Brain pericyte (primary cell): Measurements from ENCODE around the gene CFL1.
A peak's percentile ranks its signal among the peaks of the same experiment; 100 is the strongest.
"Not testable (repeated sequence)": the region's sequence is repeated elsewhere in the genome, so short reads cannot be mapped to it uniquely, and the experiment has no call there.

Experiments used
- DNase-seq: peaks from one replicate; pipeline ENCODE4 v3.0.0-alpha.2; 2012; ENCODE audit warnings: low read depth, low spot score

Gene CFL1

DNA sequence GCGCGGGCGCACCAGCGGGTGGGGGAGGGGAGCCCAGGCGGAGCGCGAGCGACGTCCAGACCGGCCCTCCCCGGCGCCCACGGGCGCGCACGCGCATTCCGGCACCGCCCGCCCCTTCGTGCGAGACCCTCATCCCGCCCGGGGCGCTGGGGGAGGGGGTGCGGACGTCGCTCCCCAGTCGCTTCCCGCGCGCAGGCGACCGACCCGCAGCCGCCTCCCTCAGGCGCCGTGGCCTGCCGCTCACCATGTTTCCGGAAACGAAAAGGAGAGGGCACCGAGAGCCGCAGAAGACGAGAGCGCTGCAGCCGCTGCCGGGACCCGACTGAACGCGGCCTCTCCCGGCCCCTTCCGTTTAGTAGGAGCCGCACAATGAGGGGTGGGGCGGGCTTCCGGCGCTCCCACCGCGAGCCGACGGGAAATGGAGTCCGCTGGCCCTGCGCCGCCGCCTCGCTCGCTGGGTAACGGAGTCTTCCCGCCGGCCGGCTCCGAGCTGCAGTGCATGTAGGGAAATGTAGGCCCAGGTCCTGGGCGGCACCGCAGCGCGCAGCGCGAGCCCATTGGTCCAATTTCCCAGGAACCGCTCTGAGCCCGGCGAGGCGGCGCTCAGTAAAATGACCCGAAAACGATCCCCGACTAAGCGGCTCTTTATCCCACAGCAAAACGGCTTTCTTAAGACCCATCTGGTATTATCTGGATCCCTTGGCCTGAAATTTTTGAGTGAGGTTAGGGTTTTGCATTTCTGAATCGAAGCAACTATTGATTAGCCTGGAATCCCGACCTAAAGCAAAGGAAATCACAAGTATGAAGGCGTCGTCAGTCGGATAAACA lies at the start of gene CFL1:
TSS of gene CFL1 (minus strand) at position 328 of the 828 bp plus-strand sequence. CDS start at position 247, 81 bp downstream.
- DNase-seq: peak; percentile 94

DNA sequence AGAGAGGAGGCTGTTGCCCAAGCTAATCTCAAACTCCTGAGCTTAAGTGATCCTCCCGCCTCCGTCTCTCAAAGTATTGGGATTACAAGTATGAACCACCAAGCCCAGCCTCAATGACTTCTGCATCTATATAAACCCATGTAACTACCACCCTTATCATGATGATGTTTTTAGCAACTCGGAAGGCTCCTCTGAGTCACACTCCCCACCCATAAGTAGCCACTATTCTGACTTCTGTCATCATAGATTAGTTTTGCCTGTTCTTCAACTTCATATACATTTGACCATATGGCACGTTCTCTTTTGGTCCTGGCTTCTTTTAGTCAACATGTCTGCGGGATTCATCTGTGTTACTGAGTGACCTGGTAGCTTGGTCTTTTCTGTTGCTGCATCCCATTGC lies 48.6 kb upstream of the CFL1 start:
- DNase-seq: no peak

DNA sequence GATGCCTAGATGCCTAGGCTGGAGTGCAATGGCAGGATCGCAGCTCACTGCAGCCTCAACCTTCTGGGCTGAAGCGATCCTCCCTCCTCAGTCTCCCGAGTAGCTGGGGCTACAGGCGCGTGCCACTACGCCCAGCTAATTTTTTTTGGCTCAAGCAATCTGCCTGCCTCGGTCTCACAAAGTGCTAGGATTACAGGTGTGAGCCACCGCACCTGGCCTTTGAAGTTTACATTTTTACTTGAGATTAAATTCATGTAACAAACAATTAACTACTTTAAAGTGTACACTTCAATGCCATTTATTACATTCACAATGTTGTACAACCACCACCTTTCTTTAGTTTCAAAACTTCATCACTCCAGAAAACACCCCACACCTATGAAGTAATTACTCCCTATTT lies 45.7 kb upstream of the CFL1 start:
- DNase-seq: no peak

DNA sequence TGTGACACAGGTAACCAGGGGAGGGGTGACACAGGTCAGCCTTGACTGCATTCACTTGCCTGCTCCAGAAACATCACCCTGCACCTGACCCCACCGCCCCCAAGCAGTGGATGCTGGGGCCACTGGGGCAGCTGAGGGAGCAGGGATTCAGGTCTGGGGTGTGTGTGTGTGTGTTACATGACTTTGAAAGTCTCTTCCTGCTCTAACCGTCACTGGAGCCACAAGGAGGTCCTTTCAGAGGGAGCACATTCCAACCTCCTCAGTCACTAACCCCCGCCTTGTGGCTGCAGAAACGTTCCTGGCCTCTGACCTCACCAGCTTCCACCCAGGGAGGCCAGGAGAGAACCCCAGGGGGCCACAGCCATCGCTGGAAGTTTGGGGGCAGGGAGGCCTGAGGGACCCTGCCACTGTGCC lies 45.1 kb upstream of the CFL1 start:
- no peak for DNase-seq

DNA sequence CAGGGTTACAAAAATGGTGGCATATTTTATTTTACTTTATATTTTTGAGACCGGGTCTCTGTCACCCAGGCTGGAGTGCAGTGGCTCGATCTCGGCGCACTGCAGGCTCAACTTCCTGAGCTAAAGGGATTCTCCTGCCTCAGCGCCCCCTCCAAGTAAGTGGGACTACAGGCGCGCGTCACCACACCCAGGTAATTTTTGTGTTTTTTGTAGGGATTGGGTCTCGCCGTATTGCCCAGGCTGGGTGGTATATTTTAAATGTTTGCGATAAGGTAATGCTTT lies 42.9 kb upstream of the CFL1 start:
- DNase-seq: no peak

DNA sequence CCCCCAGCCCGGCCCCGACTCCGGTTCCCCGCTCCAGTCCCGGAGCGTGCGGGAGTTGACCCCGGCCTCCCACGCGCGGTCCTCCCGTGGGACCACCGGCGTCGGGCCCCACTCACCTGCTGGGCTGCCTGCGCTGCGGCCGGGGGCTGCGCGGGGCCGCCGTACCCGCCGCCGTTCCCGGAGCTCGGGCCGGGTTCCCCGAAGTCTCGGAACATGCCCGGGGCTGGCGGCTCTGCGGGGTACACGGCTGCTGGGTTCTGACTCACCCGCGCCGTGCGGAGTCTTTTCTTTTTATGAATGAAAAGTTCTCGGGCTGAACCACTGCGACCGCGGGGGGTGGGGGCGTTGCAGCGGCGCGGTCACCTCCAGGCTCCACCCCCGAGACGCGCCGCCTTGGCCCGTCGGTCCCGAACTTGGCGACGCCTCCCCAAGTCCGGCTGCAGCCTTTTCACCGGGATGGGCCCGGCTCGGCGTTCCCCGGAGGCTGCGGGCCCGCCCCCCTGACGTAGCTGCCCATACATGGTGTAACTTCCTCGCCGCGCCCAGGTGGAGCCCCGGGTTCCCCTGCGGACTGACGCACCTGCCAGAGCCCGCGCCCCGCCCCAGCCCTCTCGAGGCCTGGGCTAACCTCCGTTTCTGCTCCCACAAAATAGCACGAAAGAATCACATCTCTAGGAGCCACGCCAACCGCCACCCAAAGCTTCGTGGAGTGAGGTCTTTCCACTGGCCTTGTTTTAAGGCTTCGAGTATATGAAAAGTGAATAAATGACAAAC lies 42.3 kb upstream of the CFL1 start, which contains the start of gene FOSL1:
TSS of gene FOSL1 (minus strand) at position 264 of the 774 bp plus-strand sequence. CDS start at position 215, 49 bp downstream.
- peak; percentile 70 for DNase-seq

DNA sequence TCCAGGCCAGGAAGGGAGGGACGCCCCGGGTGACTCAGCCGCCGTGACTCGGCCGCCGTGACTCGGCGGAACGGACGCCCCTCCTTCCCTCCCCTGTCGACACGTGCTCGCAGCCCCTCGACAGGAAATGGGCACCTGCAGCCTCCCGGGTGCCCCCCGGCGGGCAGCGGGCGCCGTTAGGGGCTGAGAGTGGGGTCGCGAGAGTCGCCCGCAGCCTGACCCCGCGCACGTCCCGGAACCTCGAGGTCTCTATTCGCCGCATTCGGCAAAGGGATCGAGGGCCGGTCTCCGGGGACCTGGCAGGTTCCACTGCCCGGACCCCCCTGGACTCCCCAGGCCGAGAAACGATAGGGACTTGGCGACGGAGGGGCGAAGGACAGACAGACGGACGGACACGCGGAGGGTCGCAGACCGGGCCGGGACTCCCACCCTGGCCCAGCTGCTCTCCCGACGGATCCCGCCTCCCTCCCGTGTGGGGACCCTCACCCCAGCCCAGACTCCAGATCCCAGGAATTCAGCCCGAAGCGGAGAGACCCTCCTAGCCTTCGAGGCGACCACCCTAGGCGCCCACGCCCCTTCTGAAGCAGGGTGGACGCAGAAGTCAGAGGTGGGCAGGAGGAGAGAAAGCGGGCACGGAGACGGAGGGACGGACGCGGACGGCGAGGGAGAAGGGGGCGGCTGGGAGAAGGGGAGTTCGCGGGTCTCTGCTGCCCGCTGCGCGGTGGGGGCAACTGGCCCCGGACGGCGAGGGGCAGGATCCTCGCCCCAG lies 41.6 kb upstream of the CFL1 start:
- DNase-seq: no peak

DNA sequence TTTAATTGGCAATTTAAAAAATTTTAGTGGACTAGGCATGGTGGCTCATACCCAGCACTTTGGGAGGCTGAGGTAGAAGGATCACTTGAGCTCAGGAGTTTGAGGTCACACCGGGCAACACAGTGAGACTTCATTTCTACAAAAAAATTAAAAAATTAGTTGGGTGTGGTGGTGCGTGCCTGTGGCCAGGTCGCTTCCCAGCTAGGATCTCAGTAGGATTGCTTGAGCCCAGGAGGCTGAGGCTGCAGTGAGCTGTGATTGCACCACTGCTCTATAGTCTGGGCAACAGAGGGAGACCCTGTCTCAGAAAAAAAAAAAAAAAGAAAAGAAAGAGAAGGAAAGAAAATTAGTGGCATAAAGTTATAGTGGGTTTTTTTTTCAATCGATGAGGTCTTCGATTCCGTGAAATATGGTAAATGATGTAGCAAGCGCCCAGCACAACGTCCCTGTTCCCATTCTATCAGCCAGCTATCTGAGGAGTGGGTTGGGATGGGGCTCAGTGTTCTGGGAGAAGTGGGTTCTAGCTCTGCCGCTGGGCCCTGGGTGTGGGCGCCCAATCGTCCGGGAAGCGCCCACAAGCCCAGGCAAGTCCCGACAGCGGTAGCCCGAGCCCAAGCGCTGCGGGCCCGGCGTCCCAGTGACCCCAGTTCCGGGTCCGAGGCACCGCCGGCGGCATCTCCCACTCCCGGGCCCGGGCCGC lies 40.8 kb upstream of the CFL1 start:
- DNase-seq: no peak

DNA sequence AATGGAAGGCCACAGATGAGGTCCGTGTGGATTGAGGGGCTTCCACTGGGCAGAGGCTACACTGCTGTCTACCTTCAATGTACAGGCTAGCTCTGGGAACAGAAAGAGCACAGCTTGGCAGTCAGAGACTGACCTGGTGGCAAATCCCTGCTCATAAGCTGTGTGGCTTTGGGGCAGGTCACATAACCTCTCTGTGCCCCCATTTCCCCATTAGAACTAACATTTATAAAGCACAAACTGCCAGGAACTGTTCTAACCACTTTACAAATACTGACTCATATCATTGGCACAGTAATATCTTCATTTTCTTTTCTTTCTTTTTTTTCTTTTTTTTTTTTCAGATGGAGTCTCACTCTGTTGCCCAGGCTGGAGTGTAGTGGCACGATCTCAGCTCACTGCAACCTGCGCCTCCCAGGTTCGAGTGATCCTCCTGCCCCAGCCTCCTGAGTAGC lies 39.1 kb upstream of the CFL1 start:
- DNase-seq: no peak

DNA sequence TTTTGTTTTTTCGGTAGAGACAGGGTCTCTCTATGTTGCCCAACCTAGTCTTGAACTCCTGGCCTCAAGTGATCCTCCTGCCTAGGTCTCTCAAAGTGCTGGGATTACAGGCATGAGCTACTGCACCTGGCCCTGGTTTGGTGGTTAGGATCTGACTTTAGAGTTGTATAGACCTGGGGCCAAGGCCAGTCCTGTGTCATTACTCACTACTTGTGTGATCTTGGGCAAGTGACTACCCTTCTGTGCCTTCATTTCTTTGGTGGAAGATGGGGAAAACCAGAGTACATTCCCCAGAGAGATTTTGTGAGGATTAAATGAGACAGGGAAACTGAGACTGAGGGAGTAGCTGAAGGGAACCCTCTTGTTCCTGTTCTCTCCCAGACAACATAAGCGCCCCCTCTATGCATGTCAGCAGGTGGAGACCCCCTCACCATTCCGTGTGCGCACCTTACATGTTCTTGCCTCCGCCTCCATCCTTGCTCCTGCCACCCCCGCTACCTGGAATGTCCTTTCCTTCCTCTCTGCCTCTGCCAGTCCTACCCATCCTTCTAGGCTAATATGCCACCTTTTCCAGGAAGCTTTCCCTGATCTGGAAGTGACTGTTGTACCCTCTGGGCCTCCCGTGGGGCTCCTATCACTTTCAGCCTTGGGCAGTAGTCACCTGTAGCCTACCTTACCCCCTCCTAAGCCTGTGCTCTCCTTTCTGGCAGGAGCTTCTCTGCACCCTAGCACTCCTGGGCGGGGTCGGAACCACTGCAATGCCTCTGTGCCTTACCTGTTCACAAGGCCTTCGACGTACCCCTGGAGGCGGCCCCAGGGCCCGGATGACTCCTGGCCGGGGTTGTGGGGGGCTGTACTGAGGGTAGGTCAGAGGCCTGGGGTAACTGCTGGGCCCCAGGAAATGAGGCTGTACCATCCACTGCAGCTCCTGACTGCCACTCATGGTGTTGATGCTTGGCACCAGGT lies 38.3 kb upstream of the CFL1 start:
- no peak for DNase-seq

DNA sequence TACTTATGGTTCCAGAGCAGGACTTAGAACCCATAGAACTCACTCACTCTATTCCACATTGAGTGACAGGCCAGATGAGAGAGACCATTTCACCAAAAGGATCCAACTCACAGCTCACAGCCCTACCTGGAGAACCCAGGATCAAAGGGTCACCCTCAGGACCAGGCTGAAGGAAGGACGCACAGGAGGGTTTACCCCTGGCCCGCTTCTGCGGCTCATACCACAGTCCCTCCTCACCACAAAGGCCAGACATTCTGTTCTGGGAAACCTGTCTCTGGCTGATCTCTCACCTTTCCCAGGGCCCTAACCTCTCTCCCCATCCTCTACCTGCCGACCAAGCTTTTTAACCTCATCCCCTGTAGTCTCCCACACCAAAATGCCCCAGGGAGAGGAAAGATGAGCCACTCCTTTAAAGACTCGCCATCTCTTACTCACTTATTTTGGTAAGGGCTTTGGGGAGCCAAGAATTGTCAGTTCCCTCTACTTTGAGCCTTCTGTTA lies 37.6 kb upstream of the CFL1 start:
- DNase-seq: no peak

DNA sequence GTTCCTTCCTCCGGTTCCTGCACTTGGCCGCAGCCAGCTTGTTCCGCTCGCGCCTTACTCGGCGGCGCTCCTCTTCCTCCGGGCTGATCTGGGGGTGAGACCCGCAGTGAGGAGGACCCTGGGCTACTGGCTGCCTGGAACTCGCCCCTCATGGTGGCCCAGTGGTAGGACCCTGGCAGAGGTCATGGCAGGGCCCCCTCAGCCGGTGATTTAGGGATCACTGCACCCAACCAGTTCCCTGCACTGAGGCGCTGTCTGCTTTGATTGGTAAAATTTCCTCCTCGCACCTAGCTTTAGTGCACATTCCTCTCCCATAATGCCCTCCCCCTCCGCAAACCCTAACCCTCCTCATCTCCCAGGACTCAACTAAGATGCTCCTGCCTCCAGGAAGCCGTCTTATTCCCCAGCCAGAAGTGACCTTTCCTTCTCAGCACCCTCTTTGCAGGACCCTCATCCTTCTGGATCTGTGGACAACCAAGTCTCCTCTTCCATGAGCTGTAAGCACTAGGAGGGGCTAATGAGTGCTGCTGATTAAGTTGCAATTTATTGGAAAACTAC lies 36.1 kb upstream of the CFL1 start:
- no peak for DNase-seq

DNA sequence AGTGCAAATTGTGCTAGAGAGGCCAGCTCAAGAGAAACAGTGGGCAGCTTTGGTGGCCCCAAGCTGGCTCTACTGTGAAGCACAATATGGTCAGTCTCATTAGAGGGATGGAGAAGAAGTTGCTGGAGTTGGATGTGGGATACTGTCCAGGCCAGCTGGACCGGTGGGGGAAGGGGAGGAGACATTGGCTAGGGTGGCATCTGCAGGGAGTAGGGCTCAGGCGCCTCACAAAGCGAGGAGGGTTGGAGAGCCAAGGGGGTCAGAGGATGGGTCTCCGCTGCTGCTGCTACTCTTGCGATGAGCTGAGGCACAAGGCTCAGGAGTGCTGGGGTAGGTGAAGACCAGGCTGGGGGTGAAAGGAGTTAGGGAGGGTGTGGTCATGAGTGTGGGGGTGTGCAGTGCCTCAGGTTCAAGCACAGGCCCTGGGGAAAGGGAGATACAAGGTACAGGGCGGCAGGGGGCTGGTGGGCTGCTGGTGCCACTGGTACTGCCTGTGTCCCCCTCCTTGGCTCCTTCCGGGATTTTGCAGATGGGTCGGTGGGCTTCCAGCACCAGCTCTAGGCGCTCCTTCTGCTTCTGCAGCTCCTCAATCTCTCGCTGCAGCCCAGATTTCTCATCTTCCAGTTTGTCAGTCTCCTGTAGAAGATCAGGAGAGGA lies 34.8 kb upstream of the CFL1 start:
- no peak for DNase-seq

DNA sequence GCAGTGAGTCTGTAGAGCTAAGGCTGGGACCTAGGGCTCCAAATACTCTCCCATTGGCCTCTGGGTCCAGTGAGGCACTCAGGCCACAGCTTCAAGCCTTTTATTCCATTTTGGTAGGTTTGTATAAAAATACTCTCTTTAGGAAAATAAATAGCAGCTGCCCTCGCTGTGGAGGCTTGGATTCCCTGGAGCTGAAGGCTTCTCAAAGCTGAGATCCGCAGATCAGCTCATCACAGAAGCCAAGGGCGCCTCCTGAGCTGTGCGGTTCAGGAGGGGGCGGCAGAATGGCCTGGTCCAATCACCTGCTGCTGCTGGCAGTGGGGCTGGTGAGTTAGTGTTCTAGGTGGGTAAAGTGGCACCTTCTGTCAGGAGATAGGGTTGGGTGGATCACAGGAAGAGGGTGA lies 34.2 kb upstream of the CFL1 start:
- not testable (repeated sequence) for DNase-seq

DNA sequence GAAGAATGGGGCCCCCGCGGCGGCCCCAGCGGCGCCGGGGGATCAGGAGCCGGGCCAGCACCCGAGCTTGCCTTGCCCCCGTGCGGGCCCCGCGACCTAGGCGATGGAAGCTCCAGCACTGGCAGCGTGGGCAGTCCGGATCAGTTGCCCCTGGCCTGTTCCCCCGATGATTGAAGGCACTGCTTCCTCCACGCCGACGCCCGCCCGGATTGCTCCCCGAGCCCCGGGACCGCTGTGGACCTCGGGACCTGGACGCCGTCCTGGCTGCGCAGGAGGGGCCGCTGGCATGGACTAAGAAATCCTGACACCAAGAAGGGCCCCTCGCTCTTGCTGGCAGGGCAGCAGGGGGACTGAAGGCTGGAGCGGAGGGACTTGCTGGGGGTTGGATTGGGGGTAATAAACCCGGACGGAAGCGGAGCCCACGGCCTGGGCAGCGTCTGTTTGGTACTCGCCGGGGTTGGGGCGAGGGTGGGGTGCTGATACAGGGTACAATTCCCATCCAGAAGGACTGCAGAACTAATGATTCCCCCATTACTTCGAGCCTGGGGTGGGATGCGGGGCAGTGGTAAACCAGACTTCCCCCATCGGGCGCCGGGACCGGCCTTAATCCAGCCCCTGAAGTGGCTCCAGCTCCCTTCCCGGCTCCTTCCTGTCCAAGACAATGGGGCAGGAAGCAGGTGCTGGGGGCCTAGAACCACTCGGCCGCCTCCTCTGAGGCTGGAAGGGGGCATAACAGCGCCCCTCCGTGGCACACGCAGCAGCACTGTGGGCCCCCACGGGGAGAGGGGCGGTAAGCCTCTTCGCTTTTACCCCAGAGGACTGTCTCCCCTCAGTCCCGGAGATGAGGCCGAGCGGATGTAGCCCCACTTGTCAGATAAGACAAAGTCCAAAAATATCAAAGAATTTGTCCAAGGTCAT lies 33.5 kb upstream of the CFL1 start:
- no peak for DNase-seq

DNA sequence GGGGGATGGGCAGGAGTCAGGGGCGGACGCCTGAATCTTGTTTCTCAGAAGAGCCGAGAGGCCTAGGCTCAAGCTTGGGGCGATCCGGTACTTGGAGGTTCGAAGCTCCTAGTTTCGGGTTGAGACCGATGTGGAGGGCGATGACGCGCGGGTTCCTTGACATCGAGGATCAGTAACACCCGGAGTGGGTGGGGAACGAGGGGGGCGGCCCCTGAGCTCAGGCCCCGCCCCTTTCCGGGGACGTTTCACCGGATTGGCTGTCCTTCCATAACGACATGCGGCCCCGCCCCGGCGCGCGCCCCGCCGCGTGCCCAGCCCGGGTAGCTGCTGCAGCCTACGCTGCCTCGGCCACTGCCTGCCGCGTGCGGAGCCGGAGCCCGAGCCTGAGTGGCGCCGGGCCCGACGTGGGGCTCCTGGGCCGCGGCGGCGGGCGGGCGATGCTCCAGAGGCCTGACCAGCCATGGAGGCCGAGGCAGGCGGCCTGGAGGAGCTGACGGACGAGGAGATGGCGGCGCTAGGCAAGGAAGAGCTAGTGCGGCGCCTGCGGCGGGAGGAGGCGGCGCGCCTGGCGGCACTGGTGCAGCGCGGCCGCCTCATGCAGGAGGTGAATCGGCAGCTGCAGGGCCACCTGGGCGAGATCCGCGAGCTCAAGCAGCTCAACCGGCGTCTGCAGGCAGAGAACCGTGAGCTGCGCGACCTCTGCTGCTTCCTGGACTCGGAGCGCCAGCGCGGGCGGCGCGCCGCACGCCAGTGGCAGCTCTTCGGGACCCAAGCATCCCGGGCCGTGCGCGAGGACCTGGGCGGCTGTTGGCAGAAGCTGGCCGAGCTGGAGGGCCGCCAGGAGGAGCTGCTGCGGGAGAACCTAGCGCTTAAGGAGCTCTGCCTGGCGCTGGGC lies 32.6 kb upstream of the CFL1 start, which contains the start of gene CCDC85B:
TSS of gene CCDC85B (plus strand) at position 350 of the 895 bp plus-strand sequence. CDS start at position 461, 111 bp downstream.
- peak; percentile 80 for DNase-seq
